GM18502 (cell line): Measurements from ENCODE around the gene CHRM3.

Source experiments
- ATAC-seq: cut with Tn5 transposase; IDR thresholded peaks from one replicate; pipeline ENCODE4 v1.9.1; 2021; ENCODE audit warnings: mild to moderate bottlenecking; ENCODE audit not compliant: unreplicated experiment, poor library complexity

The CHRM3 gene

DNA sequence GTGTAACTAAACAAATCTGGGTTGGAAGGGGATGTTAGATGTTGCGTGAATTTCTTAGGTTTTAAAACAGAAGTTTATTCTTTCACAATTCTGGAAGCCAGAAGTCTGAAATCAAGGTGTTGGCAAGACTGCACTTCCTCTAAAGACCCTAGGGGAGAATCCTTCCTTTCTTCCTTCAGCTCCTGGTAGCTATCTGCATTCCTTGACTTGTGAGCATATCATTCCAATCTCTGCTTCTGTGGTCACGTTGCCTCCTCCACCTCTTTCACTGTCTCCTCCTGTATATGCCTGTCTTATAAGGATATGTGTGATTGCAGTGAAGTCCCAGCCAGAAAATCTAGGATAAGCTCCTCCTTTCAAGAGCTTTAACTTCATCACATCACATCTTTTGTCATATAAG lies 7.7 kb downstream of the CHRM3 start:
- no peak for ATAC-seq

DNA sequence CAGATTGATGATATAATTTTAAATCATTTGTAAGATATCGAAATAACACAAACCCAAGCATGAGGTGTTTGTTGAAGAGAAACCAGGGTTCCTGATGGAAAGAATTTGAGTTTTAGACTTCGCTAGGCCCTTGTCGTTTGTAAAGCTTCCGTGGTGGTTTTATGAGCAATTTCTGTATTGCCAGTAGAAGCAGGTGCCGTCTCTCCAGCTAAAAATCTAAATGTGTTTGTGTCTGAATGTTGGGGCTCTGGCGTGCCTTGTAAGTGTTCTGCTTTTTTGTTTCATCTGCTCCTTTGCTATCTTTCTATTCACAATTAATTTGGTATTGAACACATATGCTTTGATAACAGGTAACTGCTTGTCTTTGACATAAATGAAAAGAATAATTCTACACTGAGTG lies 27.5 kb downstream of the CHRM3 start:
- ATAC-seq: no peak

GRCh38 chr1:239417221-239417620 lies 30.9 kb downstream of the CHRM3 start:
- no peak for ATAC-seq

- ATAC-seq: no peak
These were observed 31.7 kb downstream of the CHRM3 start for GRCh38 chr1:239417986-239418640.

GRCh38 chr1:239418681-239419080 lies 32.3 kb downstream of the CHRM3 start:
- no peak for ATAC-seq

- no peak for ATAC-seq
These were observed 35.4 kb downstream of the CHRM3 start for GRCh38 chr1:239421811-239422210.

GRCh38 chr1:239422818-239423217 lies 36.5 kb downstream of the CHRM3 start:
- ATAC-seq: no peak

DNA sequence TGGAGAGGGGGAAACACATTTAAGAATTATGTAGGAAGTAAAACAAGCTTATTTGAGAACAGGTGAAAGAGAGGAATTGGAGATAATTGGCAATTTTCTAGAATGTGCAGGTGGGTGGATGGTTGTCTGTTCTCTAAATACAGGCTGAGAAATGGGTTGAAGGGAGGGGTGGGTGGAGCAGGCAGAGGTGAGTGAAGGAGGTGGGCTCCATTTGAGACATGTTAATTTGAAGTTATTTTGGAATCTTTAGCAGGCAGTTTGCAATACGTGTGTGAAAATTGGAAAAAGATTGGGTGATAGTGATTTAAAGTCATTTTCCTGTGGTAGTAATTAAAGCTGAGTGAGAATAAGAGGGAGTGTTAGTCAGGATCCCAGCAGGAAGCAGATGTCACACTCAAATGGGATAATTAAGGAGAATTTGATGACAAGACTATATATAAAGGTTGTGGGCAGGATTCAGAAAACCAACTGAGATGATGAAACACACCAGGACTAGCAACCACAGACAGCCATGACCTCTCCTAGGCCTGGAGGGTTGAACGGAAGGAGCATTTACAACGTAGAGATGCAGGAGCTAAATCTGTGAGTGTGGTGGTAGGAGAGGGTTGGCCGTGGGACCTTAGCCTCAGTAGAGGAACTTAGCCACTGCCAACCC lies 40.6 kb downstream of the CHRM3 start:
- ATAC-seq: no peak

DNA sequence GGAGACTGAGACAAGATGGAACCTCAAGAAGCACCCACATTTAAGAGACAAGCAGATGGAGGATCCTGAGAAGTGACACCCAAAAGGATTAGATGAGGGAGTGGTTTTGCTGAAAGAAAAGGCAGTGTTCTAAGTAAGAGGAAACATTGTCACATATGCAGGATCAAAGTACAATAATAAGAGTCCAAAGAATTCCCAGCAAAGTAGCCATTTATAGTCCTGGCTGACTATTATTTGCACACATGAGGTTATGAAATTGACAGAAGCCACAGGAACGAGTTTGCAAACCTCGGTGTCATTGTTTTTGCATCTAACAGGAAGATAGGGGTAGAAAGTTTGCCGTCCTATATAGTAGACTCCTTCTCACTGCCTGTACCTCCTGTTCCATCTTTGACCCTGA lies 41.3 kb downstream of the CHRM3 start:
- no peak for ATAC-seq

- no peak for ATAC-seq
These were observed 41.8 kb downstream of the CHRM3 start for GRCh38 chr1:239428120-239428710.

GRCh38 chr1:239429163-239429562 lies 42.8 kb downstream of the CHRM3 start:
- no peak for ATAC-seq

DNA sequence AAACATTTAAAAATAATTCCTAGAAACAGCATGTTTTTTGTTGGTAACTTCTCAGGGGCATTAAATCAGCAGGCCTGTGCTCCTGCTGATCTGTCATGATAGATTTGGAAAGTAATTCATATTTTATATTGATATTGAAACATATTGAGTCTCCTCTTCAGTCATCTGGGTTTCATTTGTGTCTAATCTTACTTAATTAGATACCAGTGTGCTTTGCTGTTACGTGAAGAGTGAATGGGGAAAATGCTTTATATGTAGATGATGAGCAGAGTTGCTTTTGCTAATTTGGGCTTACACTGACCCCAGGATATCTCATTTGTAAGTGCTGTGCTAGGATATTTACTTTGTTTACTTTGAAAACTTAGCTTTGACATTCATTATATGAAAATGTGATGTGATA lies 45.9 kb downstream of the CHRM3 start:
- ATAC-seq: no peak

DNA sequence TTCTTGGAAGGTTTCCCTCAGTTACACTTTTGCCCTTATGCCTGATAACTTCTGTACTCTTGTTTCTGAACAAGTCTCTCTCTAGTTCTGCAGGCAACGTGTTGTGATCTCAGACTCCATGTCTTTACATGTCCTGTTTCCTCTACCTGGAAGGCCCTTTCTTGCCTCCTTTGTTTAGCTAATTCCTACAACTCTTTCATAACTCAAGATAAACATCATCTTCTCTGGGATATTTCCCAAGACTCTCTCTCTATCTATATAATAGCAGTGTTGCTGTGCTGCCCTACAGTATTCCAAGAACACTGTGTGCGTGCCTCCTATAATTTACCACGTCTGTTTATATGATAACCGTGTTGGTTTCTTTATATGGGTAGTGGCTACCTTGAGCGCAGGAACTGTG lies 47.8 kb downstream of the CHRM3 start:
- no peak for ATAC-seq
